NK-92 (cell line): ENCODE results near the gene LYPD8.

Experiments
- DNase-seq: peaks from one replicate; lab custom pipeline; 2025; ENCODE audit not compliant: unreplicated experiment; lab: John Stamatoyannopoulos, UW

Gene LYPD8

GRCh38 chr1:248758352-248758751 is 2.8 kb upstream of the LYPD8 start:
- no peak for DNase-seq

- no peak for DNase-seq
These were observed 2.2 kb upstream of the LYPD8 start for GRCh38 chr1:248757784-248758195.

- DNase-seq = no peak
These were observed 1.1 kb upstream of the LYPD8 start for GRCh38 chr1:248756636-248757035.

- DNase-seq = no peak
These were observed 592 bp upstream of the LYPD8 start for GRCh38 chr1:248756151-248756550.

GRCh38 chr1:248753708-248754280 is 1.8 kb downstream of the LYPD8 start:
- DNase-seq = no peak

- DNase-seq = no peak
These were observed 2.4 kb downstream of the LYPD8 start for GRCh38 chr1:248753029-248753594.

- no peak for DNase-seq
These were observed 3.2 kb downstream of the LYPD8 start for GRCh38 chr1:248752161-248753028.

- no peak for DNase-seq
These were observed 3.9 kb downstream of the LYPD8 start for GRCh38 chr1:248751635-248752034.

- no peak for DNase-seq
These were observed 4.4 kb downstream of the LYPD8 start for GRCh38 chr1:248751142-248751541.

- no peak for DNase-seq
These were observed 5.1 kb downstream of the LYPD8 start for GRCh38 chr1:248750496-248750895.

- no peak for DNase-seq
These were observed 7.3 kb downstream of the LYPD8 start for GRCh38 chr1:248748211-248748610.

- no peak for DNase-seq
These were observed 14.7 kb downstream of the LYPD8 start for GRCh38 chr1:248740876-248741275.

GRCh38 chr1:248739572-248740205 is 15.9 kb downstream of the LYPD8 start:
- DNase-seq = no peak

- no peak for DNase-seq
These were observed 18.1 kb downstream of the LYPD8 start for GRCh38 chr1:248737457-248737856.

- no peak for DNase-seq
These were observed 18.6 kb downstream of the LYPD8 start for GRCh38 chr1:248736977-248737376.

GRCh38 chr1:248733566-248733965 is 22.0 kb downstream of the LYPD8 start:
- DNase-seq = no peak

GRCh38 chr1:248730507-248731335 is 24.8 kb downstream of the LYPD8 start:
- no peak for DNase-seq

GRCh38 chr1:248714248-248714647 is 41.3 kb downstream of the LYPD8 start:
- DNase-seq = no peak

- DNase-seq = no peak
These were observed 45.2 kb downstream of the LYPD8 start for GRCh38 chr1:248710305-248710900.

GRCh38 chr1:248704606-248705005 is 51.0 kb downstream of the LYPD8 start:
- no peak for DNase-seq

- DNase-seq = no peak
These were observed 51.9 kb downstream of the LYPD8 start for GRCh38 chr1:248703674-248704073.
